Spleen (tissue), 11 donors: ENCODE measurements around the gene SDK2. TPM values are rescaled to one million over a fixed set of nuclear protein-coding genes. Genes with fewer than 3 reads are reported as not detected.

Experiments used
- DNase-seq: peaks from one replicate; pipeline ENCODE4 v3.0.0-alpha.2; 2020
- H3K27ac ChIP-seq, 8 donors: fragments of 200-600 bp; sonication (generic) in 7 of 8; 1 replicate in 4 of 8; 2 replicates in 4 of 8; pipeline versions ENCODE4 v1.5.0 to v1.8.0; 2016 to 2021; ENCODE audit warnings: inconsistent platforms in 4 of 8, mild to moderate bottlenecking in 4 of 8, moderate library complexity in 1 of 8
- H3K27me3 ChIP-seq, 7 donors: fragments of 200-600 bp; sonication (generic) in 6 of 7; replicated peaks in 1 of 7; 1 replicate in 4 of 7; 2 replicates in 3 of 7; pipeline versions ENCODE4 v1.5.0 to v1.8.0; 2016 to 2021; ENCODE audit warnings: inconsistent platforms in 3 of 7, mild to moderate bottlenecking in 1 of 7
- H3K36me3 ChIP-seq, 6 donors: fragments of 200-600 bp; sonication (generic) in 5 of 6; 1 replicate in 4 of 6; 2 replicates in 2 of 6; pipeline versions ENCODE4 v1.5.0 to v1.8.0; 2016 to 2021; ENCODE audit warnings: inconsistent platforms in 2 of 6
- H3K4me1 ChIP-seq, 6 donors: fragments of 200-600 bp; sonication (generic) in 5 of 6; 1 replicate in 3 of 6; 2 replicates in 3 of 6; pipeline versions ENCODE4 v1.5.0 to v1.8.0; 2016 to 2021; ENCODE audit warnings: inconsistent platforms in 3 of 6
- H3K4me3 ChIP-seq, 8 donors: fragments of 200-600 bp; sonication (generic) in 7 of 8; 1 replicate in 4 of 8; 2 replicates in 4 of 8; pipeline versions ENCODE4 v1.5.0 to v1.8.0; 2016 to 2021; ENCODE audit warnings: inconsistent platforms in 4 of 8, mild to moderate bottlenecking in 4 of 8, moderate library complexity in 2 of 8
- H3K9me3 ChIP-seq, 8 donors: fragments of 200-600 bp; sonication (generic) in 7 of 8; 1 replicate in 4 of 8; 2 replicates in 4 of 8; pipeline versions ENCODE4 v1.5.0 to v1.8.0; 2016 to 2021; ENCODE audit warnings: inconsistent platforms in 4 of 8
- CTCF ChIP-seq, 11 experiments: fragments of 200-600 bp in 7 of 11; fragments of 450-650 bp in 4 of 11; sonication (generic) in 4 of 11; IDR thresholded peaks in 8 of 11; conservative IDR thresholded peaks in 3 of 11; 1 replicate in 7 of 11; 2 replicates in 4 of 11; pipeline versions ENCODE4 v1.4.0 to v1.8.0; 2016 to 2021; ENCODE audit warnings: antibody characterized with exemption in 11 of 11, inconsistent platforms in 4 of 11, mild to moderate bottlenecking in 1 of 11
- POLR2A ChIP-seq, 3 donors: fragments of 450-650 bp; IDR thresholded peaks; one replicate each; pipeline ENCODE4 v1.5.1; 2017; ENCODE audit warnings: antibody characterized with exemption in 3 of 3, mild to moderate bottlenecking in 1 of 3
- POLR2AphosphoS5 ChIP-seq, 3 donors: sonication (generic); formaldehyde crosslinking; IDR thresholded peaks; one replicate each; pipeline ENCODE4 v1.5.1; 2017; ENCODE audit warnings: antibody characterized with exemption in 3 of 3
- WGBS, 5 donors: extraction: QIAGEN DNeasy Blood & Tissue Kit in 3 of 5; methylation state at CpG; one replicate each; pipeline versions ENCODE4 v1.1.5 to v1.1.7; 2013 to 2018; 5-methylcytosine and 5-hydroxymethylcytosine counted together
- intact Hi-C: fragments of 100-400 bp; cut with DNase I; formaldehyde crosslinking; loops from one replicate; pipeline ENCODE4 v1.15.0; 2023; ENCODE audit warnings: low total_unique reads
- polyA plus RNA-seq, 3 donors: library from polyadenylated mRNA; stranded (reverse); fragments of 200-250 nt; gene quantifications; one replicate each; pipeline ENCODE4 v1.2.1, GENCODE V29; 2013
- total RNA-seq, 7 donors: library from RNA; depleted of rRNA in 3 of 7; stranded (reverse); fragments of >200 nt in 3 of 7; fragmentation: NEBNext Ultra II Directional in 4 of 7; extraction: Animal tissue kit (Norgen Biotek cat#: 25700) in 4 of 7; gene quantifications; one replicate each; pipeline versions ENCODE4 v1.1.0 to v1.2.1, GENCODE V29; 2016 to 2021
- donor health status: healthy with polysubstance abuse.
- donor health status: DM: no; HTN: no; CAD: no; lungs with moderate emphysema.
- donor health status: DM: no; HTN: no; CAD: no.
- donor health status: Bipolar disorder and iron deficiency.
- donor health status: healthy.
- donor health status: DM: no; HTN: no; CAD: no.
- donor health status: DM: yes; HTN: yes; CAD: no.

SDK2 gene
- total and polyA plus RNA-seq, 10 donors: 0.86 to 16.5 (median 9.7) TPM

- no peaks in the 10 kb centered on the region for H3K36me3 ChIP-seq
- no peak overlapping the region for H3K27ac ChIP-seq
- H3K4me1 ChIP-seq: peaks cover 16 to 26% (median 21%) of the 10 kb centered on the region in 6 donors
- peaks cover 0 to 13% (median 7%) of the 10 kb centered on the region in 8 donors for H3K9me3 ChIP-seq
- no peak overlapping the region for H3K4me3 ChIP-seq
- 78 to 90% (median 87%) methylated on average over 3 of the region's 3 CpGs for WGBS, 5 donors
- peaks cover 0 to 5% (median 0%) of the 10 kb centered on the region in 7 donors for H3K27me3 ChIP-seq
- intact Hi-C loops: no loop called here
- TF ChIP-seq CTCF (IDR thresholded peaks at IDR 0.05 in 8 of 11, conservative IDR thresholded peaks at IDR 0.05 in 3 of 11) (no peak), POLR2AphosphoS5 (IDR thresholded peaks at IDR 0.05) (no peak), POLR2A (IDR thresholded peaks at IDR 0.05) (no peak)
- DNase-seq: no peak
Observed at GRCh38 chr17:73669771-73670170, 25.5 kb upstream of the SDK2 start.

- no peaks in the 10 kb centered on the region for H3K36me3 ChIP-seq
- H3K4me3 ChIP-seq: peak overlapping the region in 1 of 8 donors; percentile 16
- H3K9me3 ChIP-seq: peaks cover 0 to 13% (median 7%) of the 10 kb centered on the region in 8 donors
- H3K27ac ChIP-seq: peak overlapping the region in 4 of 8 donors; percentile 36 to 53 (median 44)
- intact Hi-C loops: no loop called here
- H3K27me3 ChIP-seq: peaks cover 0 to 9% (median 0%) of the 10 kb centered on the region in 7 donors
- TF ChIP-seq POLR2A (IDR thresholded peaks at IDR 0.05) (no peak), CTCF (IDR thresholded peaks at IDR 0.05 in 8 of 11, conservative IDR thresholded peaks at IDR 0.05 in 3 of 11) (no peak), POLR2AphosphoS5 (IDR thresholded peaks at IDR 0.05) (peak in 1 of 3 donors; percentile 32)
- H3K4me1 ChIP-seq: peaks cover 16 to 26% (median 21%) of the 10 kb centered on the region in 6 donors
- 22 to 43% (median 33%) methylated on average over 9 of the region's 9 CpGs for WGBS, 5 donors
- DNase-seq: no peak
Observed at GRCh38 chr17:73667181-73667959, 23.1 kb upstream of the SDK2 start.

GRCh38 chr17:73663614-73664013 is 19.4 kb upstream of the SDK2 start:
- H3K36me3 ChIP-seq: no peaks in the 10 kb centered on the region
- 80 to 95% (median 91%) methylated on average over 1 of the region's 1 CpG for WGBS, 5 donors
- TF ChIP-seq CTCF (IDR thresholded peaks at IDR 0.05 in 8 of 11, conservative IDR thresholded peaks at IDR 0.05 in 3 of 11) (no peak), POLR2AphosphoS5 (IDR thresholded peaks at IDR 0.05) (no peak), POLR2A (IDR thresholded peaks at IDR 0.05) (no peak)
- no peak overlapping the region for H3K27ac ChIP-seq
- H3K27me3 ChIP-seq: peaks cover 0 to 9% (median 0%) of the 10 kb centered on the region in 7 donors
- no peaks in the 10 kb centered on the region for H3K9me3 ChIP-seq
- no peak overlapping the region for H3K4me3 ChIP-seq
- intact Hi-C loops: no loop called here
- no peak for DNase-seq
- H3K4me1 ChIP-seq: peaks cover 16 to 26% (median 21%) of the 10 kb centered on the region in 6 donors

- no peak for DNase-seq
- TF ChIP-seq POLR2AphosphoS5 (IDR thresholded peaks at IDR 0.05): no peak
- no peak for TF ChIP-seq POLR2A (IDR thresholded peaks at IDR 0.05)
- no peak for TF ChIP-seq CTCF (IDR thresholded peaks at IDR 0.05 in 8 of 11, conservative IDR thresholded peaks at IDR 0.05 in 3 of 11)
- no peak overlapping the region for H3K27ac ChIP-seq
- H3K27me3 ChIP-seq: peaks cover 0 to 6% (median 0%) of the 10 kb centered on the region in 7 donors
- WGBS, 5 donors: 85 to 95% (median 87%) methylated on average over 5 of the region's 5 CpGs
- peaks cover 0 to 10% (median 4%) of the 10 kb centered on the region in 6 donors for H3K4me1 ChIP-seq
- intact Hi-C loops: no loop called here
- H3K9me3 ChIP-seq: no peaks in the 10 kb centered on the region
- H3K4me3 ChIP-seq: no peak overlapping the region
- H3K36me3 ChIP-seq: no peaks in the 10 kb centered on the region
Observed at GRCh38 chr17:73660366-73660765, 16.1 kb upstream of the SDK2 start.
